HL-60/S4 treated with retinoic acid at 250 ng/mL for 4 days and 3 days (cell line): ENCODE data around the gene IRS2.

Experiments
- in situ Hi-C: fragments of 300-500 bp; cut with MboI; formaldehyde crosslinking; loops from 2 replicates; pipeline ENCODE4 v1.7.0; 2022; ENCODE audit warnings: low sequenced_read_pairs

IRS2 gene

GRCh38 chr13:109782823-109783431, 3.5 kb downstream of the IRS2 start:
- in situ Hi-C loops = loop anchor here (25.0 kb wide), 1 partner anchor 821 kb away; no protein-coding TSS in a partner anchor

- in situ Hi-C loops = loop anchor here (25.0 kb wide), 1 partner anchor 820 kb away; no protein-coding TSS in a partner anchor
Measured at GRCh38 chr13:109782066-109782822, 4.1 kb downstream of the IRS2 start.

GRCh38 chr13:109781384-109782065, 4.9 kb downstream of the IRS2 start:
- in situ Hi-C loops = loop anchor here (25.0 kb wide), 1 partner anchor 819 kb away; no protein-coding TSS in a partner anchor

DNA sequence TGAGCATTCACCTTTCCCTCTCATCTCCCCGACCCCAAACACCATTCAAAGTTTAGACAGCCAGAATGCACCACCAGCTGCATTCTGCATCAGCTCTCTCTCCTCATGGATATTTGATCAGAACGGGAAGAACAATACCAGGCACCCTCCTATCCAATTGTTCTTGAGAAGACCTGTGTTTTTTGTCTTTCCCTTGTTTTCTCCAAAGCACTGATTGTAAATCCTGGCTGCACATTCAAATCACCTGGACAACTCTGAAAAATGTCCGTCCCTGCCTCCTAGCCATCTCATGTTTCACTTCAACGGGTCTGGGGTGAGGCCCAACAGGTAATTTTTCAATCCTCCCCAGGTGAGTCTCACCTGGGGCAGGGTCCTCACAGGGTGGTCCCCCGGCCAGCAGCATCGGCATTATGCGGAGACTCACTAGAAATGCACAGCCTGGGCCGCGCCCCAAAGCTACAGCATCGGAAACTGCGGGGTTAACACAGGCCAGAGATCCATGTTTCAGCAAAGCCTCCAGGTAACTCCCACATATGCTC, 5.5 kb downstream of the IRS2 start:
- in situ Hi-C loops = loop anchor here (25.0 kb wide), 1 partner anchor 819 kb away; no protein-coding TSS in a partner anchor

- in situ Hi-C loops = loop anchor here (25.0 kb wide), 1 partner anchor 818 kb away; no protein-coding TSS in a partner anchor
Measured at GRCh38 chr13:109779876-109780510, 6.4 kb downstream of the IRS2 start.

- in situ Hi-C loops = loop anchor here (25.0 kb wide), 1 partner anchor 817 kb away; no protein-coding TSS in a partner anchor
Measured at GRCh38 chr13:109779074-109779473, 7.3 kb downstream of the IRS2 start.

DNA sequence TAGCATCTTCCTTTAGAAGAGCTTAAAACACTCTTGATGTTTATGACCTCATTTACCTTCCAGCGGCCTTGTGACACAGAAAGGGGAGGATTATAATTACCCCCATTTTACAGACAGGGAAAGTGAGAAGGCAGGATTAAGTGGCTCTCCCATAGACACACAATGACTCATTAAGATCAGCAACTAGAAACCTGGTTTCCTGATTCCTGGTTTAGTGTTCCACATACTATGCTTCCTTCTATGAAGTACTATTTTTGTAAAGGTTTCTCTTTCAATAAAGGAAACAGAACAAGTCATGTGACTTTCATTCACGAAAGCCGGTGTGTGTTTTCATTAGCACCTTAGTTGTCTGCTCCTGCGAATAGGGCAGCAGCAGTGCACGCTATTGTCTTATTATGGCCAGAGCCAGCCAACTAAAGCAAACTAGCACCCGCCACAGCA, 8.3 kb downstream of the IRS2 start:
- in situ Hi-C loops = loop anchor here (25.0 kb wide), 1 partner anchor 816 kb away; no protein-coding TSS in a partner anchor

GRCh38 chr13:109776575-109776974, 9.8 kb downstream of the IRS2 start:
- in situ Hi-C loops = loop anchor here (25.0 kb wide), 1 partner anchor 814 kb away; no protein-coding TSS in a partner anchor

GRCh38 chr13:109773786-109774185, 12.6 kb downstream of the IRS2 start:
- in situ Hi-C loops = no loop called here

DNA sequence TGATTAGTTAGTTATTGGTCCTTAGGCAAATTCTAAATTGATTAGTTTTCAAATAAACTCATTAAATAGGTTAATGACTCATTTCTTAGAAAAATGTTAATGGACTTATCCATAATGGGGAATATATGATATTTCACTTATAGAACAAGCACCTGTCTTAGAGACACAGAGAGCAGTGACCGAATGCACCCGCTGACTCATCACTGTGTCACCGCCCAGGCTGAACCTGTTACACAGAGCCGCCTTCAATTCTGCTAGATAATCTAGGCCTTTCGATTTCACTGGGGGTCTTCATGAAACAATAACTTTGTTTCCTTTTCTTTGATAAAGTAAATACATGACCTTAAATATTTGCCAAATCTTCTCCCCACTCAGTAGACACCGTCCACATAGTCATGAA, 13.1 kb downstream of the IRS2 start:
- in situ Hi-C loops = no loop called here

DNA sequence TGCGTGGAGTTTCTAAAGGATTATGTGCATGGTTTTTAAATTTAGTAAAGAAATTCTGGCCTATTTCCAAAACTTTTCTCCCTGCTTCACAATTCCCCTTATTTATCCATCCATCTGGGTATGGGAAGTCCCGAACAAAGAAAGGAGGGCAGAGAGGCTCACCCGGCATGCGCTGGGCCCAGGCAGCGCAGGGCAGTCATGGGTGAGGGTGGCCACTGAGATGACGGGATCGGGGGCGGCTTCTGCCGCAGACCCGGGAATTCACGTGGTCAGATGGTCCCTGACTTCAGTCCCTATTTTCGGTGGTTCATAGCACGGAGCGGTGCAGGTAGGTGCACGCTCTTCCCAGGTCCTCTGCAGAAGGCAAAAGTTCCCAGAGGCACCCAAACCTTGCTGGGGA, 14.5 kb downstream of the IRS2 start:
- in situ Hi-C loops = no loop called here

- in situ Hi-C loops = no loop called here
Measured at GRCh38 chr13:109770436-109770835, 15.9 kb downstream of the IRS2 start.

GRCh38 chr13:109769921-109770320, 16.5 kb downstream of the IRS2 start:
- in situ Hi-C loops = no loop called here

DNA sequence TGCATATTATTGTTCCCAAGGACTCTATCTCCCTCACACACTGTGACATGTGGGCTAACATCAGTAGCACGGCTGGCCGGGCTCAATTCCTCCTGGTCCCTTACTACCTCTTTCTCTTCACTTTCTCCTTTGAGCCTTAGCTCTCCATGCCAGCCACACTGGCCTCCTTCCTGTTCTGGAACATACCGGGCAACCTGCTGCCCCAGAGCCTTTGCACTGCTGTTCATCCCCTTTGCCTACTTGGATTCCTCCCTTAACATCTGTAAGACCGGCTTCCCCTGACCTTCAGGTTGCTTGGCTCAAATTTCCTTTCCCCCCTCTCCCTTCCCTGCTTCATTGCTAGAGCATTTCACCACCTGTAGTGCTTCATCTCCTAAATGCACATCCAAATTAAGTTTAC, 17.1 kb downstream of the IRS2 start:
- in situ Hi-C loops = no loop called here

- in situ Hi-C loops = no loop called here
Measured at GRCh38 chr13:109768616-109769015, 17.8 kb downstream of the IRS2 start.

GRCh38 chr13:109768176-109768575, 18.2 kb downstream of the IRS2 start:
- in situ Hi-C loops = no loop called here

GRCh38 chr13:109767023-109767422, 19.4 kb downstream of the IRS2 start:
- in situ Hi-C loops = no loop called here

DNA sequence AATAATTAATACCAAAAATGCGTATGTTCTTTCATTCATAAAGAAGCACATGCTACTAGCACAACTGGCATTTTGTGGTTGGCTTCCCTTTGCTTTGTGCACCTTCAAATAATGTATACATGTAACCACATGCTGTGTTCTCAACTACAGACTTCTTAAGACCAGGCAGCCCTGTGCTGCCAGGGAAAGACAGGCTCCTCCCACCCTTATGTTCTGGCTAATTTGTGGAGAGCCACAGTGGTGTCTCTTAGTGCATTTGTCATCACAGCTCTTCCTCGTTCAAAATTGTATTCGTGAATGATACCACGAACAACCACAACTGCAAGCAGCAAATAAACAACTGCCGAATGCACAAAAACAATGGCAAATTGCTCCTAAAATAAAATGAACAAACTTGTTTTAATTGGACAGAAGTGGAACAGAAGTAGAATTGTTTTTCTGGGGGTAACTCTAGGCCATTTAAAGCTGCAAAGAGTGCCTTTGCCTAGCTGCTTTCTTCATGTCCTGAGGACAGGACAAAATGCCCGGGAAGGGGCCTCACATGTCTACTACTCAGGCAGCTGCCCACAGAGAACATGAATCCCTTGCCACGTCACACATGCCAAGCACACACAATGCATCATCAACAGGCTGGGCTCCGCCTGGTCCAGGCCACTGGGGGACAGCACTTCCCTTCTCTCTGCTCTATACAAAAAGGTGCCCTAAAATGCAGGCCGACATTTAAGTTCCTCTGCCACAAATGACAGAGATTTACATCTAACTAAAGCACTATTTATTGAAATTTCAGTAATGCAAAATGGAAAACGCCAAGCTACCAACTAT, 21.7 kb downstream of the IRS2 start:
- in situ Hi-C loops = no loop called here

GRCh38 chr13:109764045-109764444, 22.3 kb downstream of the IRS2 start:
- in situ Hi-C loops = no loop called here

GRCh38 chr13:109762791-109763190, 23.6 kb downstream of the IRS2 start:
- in situ Hi-C loops = no loop called here
